AG04450 (cell line): ENCODE results near the gene TMEM240. TPM values are rescaled to one million over a fixed set of nuclear protein-coding genes. Genes with fewer than 3 reads are reported as not detected.
"Not testable (repeated sequence)": the region's sequence is repeated elsewhere in the genome, so short reads cannot be mapped to it uniquely, and the experiment has no call there.

Source experiments
- CTCF ChIA-PET: fragments of 300-600, 350-600 bp; formaldehyde crosslinking; extraction: SDS; loops from one replicate; lab custom pipeline; 2022; ENCODE audit warnings: antibody characterized with exemption, inconsistent platforms; lab: Charles Lee
- POLR2A ChIA-PET: fragments of 350-600 bp; formaldehyde crosslinking; extraction: SDS; loops from one replicate; lab custom pipeline; 2021; ENCODE audit warnings: antibody characterized with exemption, inconsistent platforms; lab: Yijun Ruan, JAX
- DNase-seq: peaks from one replicate; pipeline ENCODE4 v3.0.0-alpha.2; 2011; ENCODE audit warnings: low read depth, low spot score
- H3K27ac ChIP-seq: one replicate; pipeline ENCODE4 v1.5.1; 2012; ENCODE audit warnings: low read depth, low read length, control low read depth
- H3K27me3 ChIP-seq: one replicate; pipeline ENCODE4 v1.6.0; 2012; ENCODE audit warnings: low read length; ENCODE audit not compliant: control insufficient read depth, insufficient read depth
- H3K4me3 ChIP-seq: 2 replicates; pipeline ENCODE4 v1.5.1; 2011; ENCODE audit warnings: mild to moderate bottlenecking, low read depth, low read length, control low read depth
- H3K9me3 ChIP-seq: 2 replicates; pipeline ENCODE4 v1.5.1; 2012; ENCODE audit warnings: low read length; ENCODE audit not compliant: control insufficient read depth, insufficient read depth
- polyA plus RNA-seq: library from polyadenylated mRNA; depleted of rRNA; stranded (reverse); fragments of >200 nt; gene quantifications from 2 replicates; pipeline ENCODE4 v1.2.3, GENCODE V29; 2011
- TF ChIP-seq, protein P1 (sequence below): IDR thresholded peaks from 2 replicates; pipeline ENCODE4 v1.5.1; 2011; ENCODE audit warnings: low read depth, low read length, control low read depth, inconsistent platforms

TMEM240 gene
- polyA plus RNA-seq, 1 experiment, result 5.1 TPM

- POLR2A ChIA-PET, result interaction anchor here (1.5 kb wide), 1 partner anchor 79 kb away, joined by 3 read pairs; the partner anchor contains the start of gene MIB2
Measured at GRCh38 chr1:1536938-1537546, 3.4 kb downstream of the TMEM240 start.

GRCh38 chr1:1536019-1536937 is 4.1 kb downstream of the TMEM240 start:
- Histone ChIP-seq H3K9me3 (peaks cover 11% of the 10 kb centered on the region), H3K4me3 (no peak overlapping the region), H3K27ac (no peak overlapping the region), H3K27me3 (no peaks in the 10 kb centered on the region)
- DNase-seq, result no peak
- ChIA-PET POLR2A (interaction anchor here (0.6 to 1.5 kb wide), 3 partner anchors 12 to 79 kb away, joined by 3 to 5 read pairs (median 3); partner anchors contain the start of gene MIB2), CTCF (no interaction called here)
- TF ChIP-seq, protein P1, sequence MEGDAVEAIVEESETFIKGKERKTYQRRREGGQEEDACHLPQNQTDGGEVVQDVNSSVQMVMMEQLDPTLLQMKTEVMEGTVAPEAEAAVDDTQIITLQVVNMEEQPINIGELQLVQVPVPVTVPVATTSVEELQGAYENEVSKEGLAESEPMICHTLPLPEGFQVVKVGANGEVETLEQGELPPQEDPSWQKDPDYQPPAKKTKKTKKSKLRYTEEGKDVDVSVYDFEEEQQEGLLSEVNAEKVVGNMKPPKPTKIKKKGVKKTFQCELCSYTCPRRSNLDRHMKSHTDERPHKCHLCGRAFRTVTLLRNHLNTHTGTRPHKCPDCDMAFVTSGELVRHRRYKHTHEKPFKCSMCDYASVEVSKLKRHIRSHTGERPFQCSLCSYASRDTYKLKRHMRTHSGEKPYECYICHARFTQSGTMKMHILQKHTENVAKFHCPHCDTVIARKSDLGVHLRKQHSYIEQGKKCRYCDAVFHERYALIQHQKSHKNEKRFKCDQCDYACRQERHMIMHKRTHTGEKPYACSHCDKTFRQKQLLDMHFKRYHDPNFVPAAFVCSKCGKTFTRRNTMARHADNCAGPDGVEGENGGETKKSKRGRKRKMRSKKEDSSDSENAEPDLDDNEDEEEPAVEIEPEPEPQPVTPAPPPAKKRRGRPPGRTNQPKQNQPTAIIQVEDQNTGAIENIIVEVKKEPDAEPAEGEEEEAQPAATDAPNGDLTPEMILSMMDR, result no peak

More at GRCh38 chr1:1536938-1537546, 3.4 kb downstream of the TMEM240 start:
- no peak for DNase-seq
- Histone ChIP-seq H3K27ac (no peak overlapping the region), H3K9me3 (peaks cover 7% of the 10 kb centered on the region), H3K27me3 (no peaks in the 10 kb centered on the region), H3K4me3 (no peak overlapping the region)
- CTCF ChIA-PET, result no interaction called here
- TF ChIP-seq, protein P1, result no peak

GRCh38 chr1:1535201-1536018 is 5.0 kb downstream of the TMEM240 start:
- Histone ChIP-seq H3K27ac (no peak overlapping the region), H3K27me3 (no peaks in the 10 kb centered on the region), H3K9me3 (peaks cover 18% of the 10 kb centered on the region), H3K4me3 (no peak overlapping the region)
- ChIA-PET CTCF (no interaction called here), POLR2A (interaction anchor here (0.6 to 1.5 kb wide), 3 partner anchors 13 to 80 kb away, joined by 3 to 5 read pairs (median 3); partner anchors contain the start of gene MIB2)
- TF ChIP-seq, protein P1, result no peak
- no peak for DNase-seq

- Histone ChIP-seq H3K27ac (no peak overlapping the region), H3K9me3 (peaks cover 23% of the 10 kb centered on the region), H3K4me3 (no peak overlapping the region), H3K27me3 (no peaks in the 10 kb centered on the region)
- TF ChIP-seq, protein P1, result no peak
- POLR2A ChIA-PET, result no interaction called here
- DNase-seq, result no peak
- CTCF ChIA-PET, result no interaction called here
Measured at GRCh38 chr1:1534401-1535154, 5.8 kb downstream of the TMEM240 start.

- H3K27ac ChIP-seq, CTCF ChIA-PET, H3K27me3 ChIP-seq, DNase-seq, POLR2A ChIA-PET, H3K4me3 ChIP-seq: not testable (repeated sequence)
- peaks cover 29% of the 10 kb centered on the region for H3K9me3 ChIP-seq
Measured at GRCh38 chr1:1533894-1534291, 6.5 kb downstream of the TMEM240 start.

DNA sequence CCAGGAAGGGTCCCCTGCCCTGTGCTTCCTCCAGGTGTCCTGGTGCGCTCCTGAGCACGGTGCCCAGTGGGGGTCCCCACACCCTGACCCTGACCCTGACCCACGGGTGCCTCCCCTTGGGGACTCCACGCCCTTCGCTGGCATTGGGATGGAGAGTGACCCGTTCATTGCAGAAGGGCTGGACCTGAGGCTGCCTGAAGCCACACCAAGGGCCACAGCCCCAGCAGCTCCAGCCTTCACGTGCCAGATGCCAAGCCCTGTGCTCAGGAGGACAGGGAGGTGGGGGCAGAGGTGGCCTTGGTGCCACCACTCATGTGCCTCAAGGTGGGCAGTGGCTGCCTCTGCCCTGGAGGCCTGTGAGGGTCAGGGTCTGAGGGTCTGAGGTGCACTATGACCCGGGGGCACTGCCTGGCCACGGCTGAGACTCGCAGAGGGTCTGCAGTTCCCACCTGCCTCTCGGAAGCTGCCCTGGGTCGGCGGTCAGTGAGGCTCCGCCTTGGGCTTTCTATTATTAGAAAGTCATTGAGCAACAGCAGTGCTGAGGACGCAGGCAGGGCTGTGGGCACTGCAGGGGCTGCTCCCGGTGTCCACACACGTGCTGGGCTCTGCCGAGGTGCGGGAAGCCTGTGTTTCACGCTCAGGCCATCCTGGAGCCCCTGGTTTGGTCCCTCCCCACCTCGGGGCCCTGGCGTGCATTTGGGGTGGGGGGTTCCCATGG is 7.1 kb downstream of the TMEM240 start:
- peaks cover 32% of the 10 kb centered on the region for H3K9me3 ChIP-seq
- H3K4me3 ChIP-seq, H3K27me3 ChIP-seq, POLR2A ChIA-PET, H3K27ac ChIP-seq, DNase-seq, CTCF ChIA-PET: not testable (repeated sequence)
